Measurements from ENCODE around the gene ARSB.

Gene ARSB

GRCh38 chr5:78808380-78808779, 176.7 kb downstream of the ARSB start:
- Histone ChIP-seq H3K9me3 (ENCODE audit: control insufficient read depth, insufficient read depth, low read length) (no peaks in the 10 kb centered on the region), H3K36me3 (ENCODE audit: control insufficient read depth, insufficient read depth, low read length) (no peaks in the 10 kb centered on the region), H3K4me1 (ENCODE audit: control insufficient read depth, insufficient read depth, low read length) (no peaks in the 10 kb centered on the region), H3K9ac (ENCODE audit: low read depth, low read length) (no peak overlapping the region), H3K4me3 (ENCODE audit: low read depth, low read length) (no peak overlapping the region), H3K27me3 (ENCODE audit: control insufficient read depth, insufficient read depth, low read length) (no peaks in the 10 kb centered on the region)

DNA sequence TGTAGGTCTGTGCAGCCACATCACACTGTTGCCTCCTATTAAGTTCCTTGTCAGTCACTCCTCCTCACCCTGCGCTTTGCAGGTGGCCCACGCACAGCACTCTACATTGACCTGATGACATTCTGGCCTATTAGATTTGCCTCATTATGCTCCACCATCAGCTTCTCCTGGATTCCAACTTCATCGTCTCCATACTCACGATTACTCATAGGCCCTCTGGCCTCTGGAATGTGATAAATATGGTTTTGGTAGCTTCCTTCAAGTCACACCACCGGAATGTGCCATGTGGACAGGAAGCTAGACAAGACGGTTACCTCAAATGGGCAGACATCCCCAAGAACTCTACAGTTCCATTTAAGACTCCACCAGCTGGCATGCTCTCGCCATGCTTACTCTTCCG, 178.6 kb downstream of the ARSB start:
- Histone ChIP-seq H3K4me1 (ENCODE audit: control insufficient read depth, insufficient read depth, low read length) (no peaks in the 10 kb centered on the region), H3K9ac (ENCODE audit: low read depth, low read length) (no peak overlapping the region), H3K27me3 (ENCODE audit: control insufficient read depth, insufficient read depth, low read length) (no peaks in the 10 kb centered on the region), H3K36me3 (ENCODE audit: control insufficient read depth, insufficient read depth, low read length) (no peaks in the 10 kb centered on the region), H3K4me3 (ENCODE audit: low read depth, low read length) (no peak overlapping the region), H3K9me3 (ENCODE audit: control insufficient read depth, insufficient read depth, low read length) (no peaks in the 10 kb centered on the region)

DNA sequence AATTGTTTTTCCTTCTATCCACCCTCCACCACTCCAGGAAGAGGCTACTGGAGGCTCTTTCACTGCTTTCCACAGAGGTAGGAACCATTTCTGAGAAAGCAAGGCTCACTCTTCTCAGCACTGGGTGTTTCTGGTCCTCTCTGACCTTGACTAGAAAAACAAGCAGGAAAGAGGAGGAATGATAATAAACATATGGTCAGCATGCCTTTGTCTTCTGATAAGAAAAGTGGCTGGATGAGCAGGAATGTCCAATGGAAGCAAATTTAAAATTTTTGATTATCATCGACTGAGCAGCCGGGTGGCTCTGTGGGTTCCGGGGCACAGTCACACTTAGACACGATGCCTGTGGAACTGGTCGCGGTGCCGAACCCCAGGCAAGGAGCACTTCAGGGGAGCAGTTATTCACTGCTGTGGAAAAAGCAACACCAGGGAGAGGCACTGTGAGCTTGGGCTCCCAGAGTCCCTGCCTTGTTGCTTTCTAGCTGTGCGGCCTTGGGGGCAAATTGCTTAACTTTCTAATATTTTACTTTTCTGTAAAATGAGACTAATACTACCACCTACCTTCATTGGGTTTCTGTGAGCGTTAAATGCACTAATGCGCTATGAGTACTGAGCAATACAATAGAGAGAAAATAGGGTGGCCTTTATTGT, 179.5 kb downstream of the ARSB start:
- Histone ChIP-seq H3K9ac (ENCODE audit: low read depth, low read length) (no peak overlapping the region), H3K36me3 (ENCODE audit: control insufficient read depth, insufficient read depth, low read length) (no peaks in the 10 kb centered on the region), H3K9me3 (ENCODE audit: control insufficient read depth, insufficient read depth, low read length) (no peaks in the 10 kb centered on the region), H3K4me3 (ENCODE audit: low read depth, low read length) (no peak overlapping the region), H3K4me1 (ENCODE audit: control insufficient read depth, insufficient read depth, low read length) (no peaks in the 10 kb centered on the region), H3K27me3 (ENCODE audit: control insufficient read depth, insufficient read depth, low read length) (no peaks in the 10 kb centered on the region)

DNA sequence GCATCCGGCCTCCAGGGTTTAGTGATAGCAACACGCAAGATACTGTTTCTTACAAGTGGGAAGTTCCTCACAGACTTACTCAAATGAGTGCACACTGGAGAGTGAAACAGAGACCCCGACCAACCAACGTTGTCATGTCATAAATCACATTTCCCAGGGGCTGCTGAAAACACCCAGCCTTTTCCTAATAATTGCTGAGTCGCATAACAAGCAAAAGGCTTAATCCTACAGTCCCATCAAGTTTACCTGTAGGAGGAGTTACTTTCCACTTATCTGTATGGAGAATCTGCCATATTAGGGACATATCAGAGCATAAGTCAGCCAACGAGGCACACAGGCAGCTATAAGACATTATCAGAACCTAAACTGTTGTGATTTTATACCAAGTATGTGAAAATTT, 180.1 kb downstream of the ARSB start:
- Histone ChIP-seq H3K4me1 (ENCODE audit: control insufficient read depth, insufficient read depth, low read length) (no peaks in the 10 kb centered on the region), H3K4me3 (ENCODE audit: low read depth, low read length) (no peak overlapping the region), H3K9ac (ENCODE audit: low read depth, low read length) (no peak overlapping the region), H3K9me3 (ENCODE audit: control insufficient read depth, insufficient read depth, low read length) (no peaks in the 10 kb centered on the region), H3K36me3 (ENCODE audit: control insufficient read depth, insufficient read depth, low read length) (no peaks in the 10 kb centered on the region), H3K27me3 (ENCODE audit: control insufficient read depth, insufficient read depth, low read length) (no peaks in the 10 kb centered on the region)

DNA sequence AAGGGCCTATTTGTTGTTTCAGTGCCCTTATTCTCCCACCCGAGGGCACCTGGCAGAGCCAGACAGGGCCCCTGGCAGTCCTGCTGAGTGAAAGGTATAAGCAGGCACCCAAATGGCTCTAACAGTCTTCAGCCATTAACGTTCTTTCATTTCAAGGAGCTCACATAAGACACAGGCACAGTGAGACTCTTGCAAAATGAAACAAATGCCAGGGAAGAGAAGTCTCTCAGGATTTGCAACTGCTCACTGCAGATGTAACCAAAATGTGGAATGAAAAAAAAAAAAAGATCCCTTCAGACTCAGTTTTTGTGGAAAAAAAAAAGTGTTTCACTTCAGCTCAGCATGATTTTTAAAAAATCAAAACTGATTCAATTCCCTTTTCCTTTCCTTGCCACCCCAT, 181.2 kb downstream of the ARSB start:
- no peaks in the 10 kb centered on the region for H3K9me3 ChIP-seq (ENCODE audit: control insufficient read depth, insufficient read depth, low read length)
- no peak overlapping the region for H3K9ac ChIP-seq (ENCODE audit: low read depth, low read length)
- H3K4me3 ChIP-seq (ENCODE audit: low read depth, low read length), result no peak overlapping the region
- no peaks in the 10 kb centered on the region for H3K27me3 ChIP-seq (ENCODE audit: control insufficient read depth, insufficient read depth, low read length)
- H3K36me3 ChIP-seq (ENCODE audit: control insufficient read depth, insufficient read depth, low read length), result no peaks in the 10 kb centered on the region
- no peaks in the 10 kb centered on the region for H3K4me1 ChIP-seq (ENCODE audit: control insufficient read depth, insufficient read depth, low read length)

DNA sequence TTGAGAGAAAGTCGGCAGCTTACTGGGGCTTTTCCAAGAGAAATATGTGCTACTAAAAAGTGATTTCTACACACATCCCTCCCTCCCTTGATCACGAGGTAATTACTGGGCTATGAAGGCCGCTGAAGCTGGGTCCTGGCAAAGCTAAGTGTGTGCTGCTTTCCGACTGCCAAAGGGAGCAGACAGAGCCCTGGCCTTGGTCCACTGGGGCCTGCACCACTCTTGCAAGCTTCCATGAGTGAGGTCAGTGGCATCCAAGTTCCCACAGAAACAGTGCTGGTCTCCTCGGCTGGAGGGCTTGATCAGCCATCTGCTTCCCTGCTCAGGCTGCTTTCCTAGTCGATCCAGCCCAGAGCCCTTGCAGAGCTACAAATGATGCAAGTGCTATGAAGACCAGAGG, 181.8 kb downstream of the ARSB start:
- H3K4me1 ChIP-seq (ENCODE audit: control insufficient read depth, insufficient read depth, low read length), result no peaks in the 10 kb centered on the region
- no peaks in the 10 kb centered on the region for H3K36me3 ChIP-seq (ENCODE audit: control insufficient read depth, insufficient read depth, low read length)
- no peaks in the 10 kb centered on the region for H3K9me3 ChIP-seq (ENCODE audit: control insufficient read depth, insufficient read depth, low read length)
- H3K4me3 ChIP-seq (ENCODE audit: low read depth, low read length), result no peak overlapping the region
- H3K9ac ChIP-seq (ENCODE audit: low read depth, low read length), result no peak overlapping the region
- no peaks in the 10 kb centered on the region for H3K27me3 ChIP-seq (ENCODE audit: control insufficient read depth, insufficient read depth, low read length)

GRCh38 chr5:78801413-78801812, 183.7 kb downstream of the ARSB start:
- no peak overlapping the region for H3K9ac ChIP-seq (ENCODE audit: low read depth, low read length)
- H3K36me3 ChIP-seq (ENCODE audit: control insufficient read depth, insufficient read depth, low read length), result no peaks in the 10 kb centered on the region
- no peak overlapping the region for H3K4me3 ChIP-seq (ENCODE audit: low read depth, low read length)
- no peaks in the 10 kb centered on the region for H3K9me3 ChIP-seq (ENCODE audit: control insufficient read depth, insufficient read depth, low read length)
- no peaks in the 10 kb centered on the region for H3K27me3 ChIP-seq (ENCODE audit: control insufficient read depth, insufficient read depth, low read length)
- no peaks in the 10 kb centered on the region for H3K4me1 ChIP-seq (ENCODE audit: control insufficient read depth, insufficient read depth, low read length)

GRCh38 chr5:78799266-78800017, 185.7 kb downstream of the ARSB start:
- Histone ChIP-seq H3K9me3 (ENCODE audit: control insufficient read depth, insufficient read depth, low read length) (no peaks in the 10 kb centered on the region), H3K27me3 (ENCODE audit: control insufficient read depth, insufficient read depth, low read length) (no peaks in the 10 kb centered on the region), H3K4me1 (ENCODE audit: control insufficient read depth, insufficient read depth, low read length) (no peaks in the 10 kb centered on the region), H3K4me3 (ENCODE audit: low read depth, low read length) (no peak overlapping the region), H3K36me3 (ENCODE audit: control insufficient read depth, insufficient read depth, low read length) (no peaks in the 10 kb centered on the region), H3K9ac (ENCODE audit: low read depth, low read length) (no peak overlapping the region)

GRCh38 chr5:78798673-78799029, 186.5 kb downstream of the ARSB start:
- H3K9me3 ChIP-seq (ENCODE audit: control insufficient read depth, insufficient read depth, low read length), result no peaks in the 10 kb centered on the region
- no peak overlapping the region for H3K4me3 ChIP-seq (ENCODE audit: low read depth, low read length)
- no peaks in the 10 kb centered on the region for H3K36me3 ChIP-seq (ENCODE audit: control insufficient read depth, insufficient read depth, low read length)
- H3K4me1 ChIP-seq (ENCODE audit: control insufficient read depth, insufficient read depth, low read length), result no peaks in the 10 kb centered on the region
- H3K27me3 ChIP-seq (ENCODE audit: control insufficient read depth, insufficient read depth, low read length), result no peaks in the 10 kb centered on the region
- no peak overlapping the region for H3K9ac ChIP-seq (ENCODE audit: low read depth, low read length)

DNA sequence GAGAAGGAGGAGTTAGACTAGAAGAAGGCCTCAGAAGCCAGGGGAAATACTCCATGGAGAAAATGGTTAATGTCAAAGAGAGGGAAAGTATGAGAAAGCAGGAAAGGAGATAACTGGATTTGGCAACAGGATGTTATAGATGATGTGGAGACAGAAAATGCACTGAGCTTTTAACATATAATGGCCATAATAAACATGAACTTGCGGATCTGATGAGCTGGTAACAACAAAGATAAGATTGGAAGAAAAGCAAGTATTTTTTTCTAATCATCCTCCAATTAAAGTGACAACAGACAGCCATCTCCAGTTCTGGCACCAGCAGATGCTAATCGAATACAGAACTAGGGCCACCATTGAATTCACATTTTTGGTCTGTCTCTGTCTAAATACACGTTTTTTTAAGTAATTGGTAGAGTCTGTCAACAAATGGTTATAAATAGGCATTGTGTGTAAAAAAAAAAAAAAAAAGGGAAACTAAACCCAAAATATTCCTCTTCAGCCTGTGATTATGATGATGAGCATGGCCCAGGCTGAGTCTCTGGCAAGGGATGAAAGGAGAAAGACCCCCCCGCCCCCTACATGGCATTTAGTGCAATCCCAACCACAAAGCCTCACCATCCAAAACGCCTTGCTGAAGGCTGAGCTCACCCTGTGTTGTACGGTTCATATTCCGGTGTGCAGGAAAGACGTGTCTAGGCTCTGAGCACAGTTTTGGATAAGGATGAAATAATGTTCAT, 187.0 kb downstream of the ARSB start:
- Histone ChIP-seq H3K9me3 (ENCODE audit: control insufficient read depth, insufficient read depth, low read length) (no peaks in the 10 kb centered on the region), H3K4me3 (ENCODE audit: low read depth, low read length) (no peak overlapping the region), H3K36me3 (ENCODE audit: control insufficient read depth, insufficient read depth, low read length) (no peaks in the 10 kb centered on the region), H3K27me3 (ENCODE audit: control insufficient read depth, insufficient read depth, low read length) (no peaks in the 10 kb centered on the region), H3K9ac (ENCODE audit: low read depth, low read length) (no peak overlapping the region), H3K4me1 (ENCODE audit: control insufficient read depth, insufficient read depth, low read length) (no peaks in the 10 kb centered on the region)

DNA sequence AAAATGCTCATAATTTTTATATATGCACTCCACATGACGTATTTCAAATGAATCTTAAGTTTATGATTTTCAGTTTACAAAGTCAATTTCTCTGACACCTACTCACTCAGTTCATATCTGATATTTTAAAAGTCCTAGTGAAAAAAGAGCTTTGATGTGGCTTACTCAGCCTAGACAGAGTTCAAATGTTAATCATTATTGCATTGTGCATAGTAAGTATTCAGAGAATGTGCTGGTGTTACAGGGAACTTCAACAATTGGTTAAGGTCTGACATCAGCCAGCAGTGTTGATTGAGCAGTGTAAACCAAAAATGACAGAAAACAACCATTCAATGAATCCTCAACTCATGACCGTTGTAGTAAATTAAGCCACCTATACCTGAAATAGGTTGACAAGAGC, 189.4 kb downstream of the ARSB start:
- Histone ChIP-seq H3K4me1 (ENCODE audit: control insufficient read depth, insufficient read depth, low read length) (no peaks in the 10 kb centered on the region), H3K4me3 (ENCODE audit: low read depth, low read length) (no peak overlapping the region), H3K9me3 (ENCODE audit: control insufficient read depth, insufficient read depth, low read length) (no peaks in the 10 kb centered on the region), H3K9ac (ENCODE audit: low read depth, low read length) (no peak overlapping the region), H3K27me3 (ENCODE audit: control insufficient read depth, insufficient read depth, low read length) (no peaks in the 10 kb centered on the region), H3K36me3 (ENCODE audit: control insufficient read depth, insufficient read depth, low read length) (no peaks in the 10 kb centered on the region)

- no peaks in the 10 kb centered on the region for H3K27me3 ChIP-seq (ENCODE audit: control insufficient read depth, insufficient read depth, low read length)
- H3K9ac ChIP-seq (ENCODE audit: low read depth, low read length), result no peak overlapping the region
- no peaks in the 10 kb centered on the region for H3K36me3 ChIP-seq (ENCODE audit: control insufficient read depth, insufficient read depth, low read length)
- H3K9me3 ChIP-seq (ENCODE audit: control insufficient read depth, insufficient read depth, low read length), result no peaks in the 10 kb centered on the region
- no peak overlapping the region for H3K4me3 ChIP-seq (ENCODE audit: low read depth, low read length)
- H3K4me1 ChIP-seq (ENCODE audit: control insufficient read depth, insufficient read depth, low read length), result no peaks in the 10 kb centered on the region
Observed at GRCh38 chr5:78794693-78795215, 190.4 kb downstream of the ARSB start.

Data from iPS-15b (cell line).